HUDEP-2 (cell line): Measurements from ENCODE around the gene ZNF366.
"Not testable (repeated sequence)": the region's sequence is repeated elsewhere in the genome, so short reads cannot be mapped to it uniquely, and the experiment has no call there.

Experiments used
- DNase-seq, 76 experiments: peaks; one replicate each; lab custom pipeline; 2025; ENCODE audit not compliant: unreplicated experiment in 76 of 76; lab: John Stamatoyannopoulos, UW

ZNF366 gene

DNA sequence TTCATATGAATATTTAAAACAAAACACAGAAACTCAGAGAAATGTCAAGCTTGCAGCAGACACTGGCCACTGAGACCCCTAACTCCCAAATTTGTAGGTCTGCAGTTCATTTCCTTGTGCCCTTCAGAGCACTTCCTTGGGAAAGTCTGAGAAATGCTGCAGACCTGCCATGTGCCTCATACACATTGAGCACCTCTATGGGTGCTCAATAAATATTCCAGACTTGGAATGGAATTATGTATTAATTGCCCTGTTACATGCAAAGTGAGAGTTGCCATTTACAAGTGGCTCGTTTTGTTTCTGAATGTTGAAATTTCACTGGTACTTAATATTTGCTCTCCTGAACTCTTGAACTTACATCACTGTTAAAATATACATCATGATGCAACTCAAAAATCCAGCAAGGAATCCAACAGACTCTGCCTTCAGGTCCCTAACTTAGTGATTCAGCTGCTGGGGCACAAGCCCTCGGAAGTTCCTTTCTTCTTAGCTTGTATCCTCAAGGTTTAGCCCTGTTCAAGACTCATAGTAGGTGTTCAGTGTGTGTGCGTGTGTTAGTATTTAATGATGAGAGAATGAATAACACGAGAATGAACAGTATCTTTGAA lies 96.4 kb downstream of the ZNF366 start:
- DNase-seq, result no peak

DNA sequence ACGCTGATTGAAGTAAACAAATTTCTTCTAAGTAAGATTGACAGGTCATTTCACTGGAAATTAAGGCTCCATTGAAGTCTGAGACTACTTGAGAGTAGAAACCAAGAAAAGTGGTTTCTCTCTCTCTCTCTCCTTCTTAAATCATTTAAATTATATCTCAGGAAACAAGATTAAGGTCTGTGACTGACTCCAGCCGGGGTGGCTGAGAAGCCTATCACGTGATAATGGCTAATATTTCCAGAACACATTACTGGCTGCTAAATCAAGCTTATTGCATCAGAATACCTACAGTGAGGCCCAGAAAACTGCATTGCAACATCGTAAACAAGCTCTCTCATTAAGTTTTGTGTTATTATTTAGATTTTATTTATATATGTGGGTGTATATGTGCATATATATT lies 98.6 kb downstream of the ZNF366 start:
- DNase-seq, result no peak

DNA sequence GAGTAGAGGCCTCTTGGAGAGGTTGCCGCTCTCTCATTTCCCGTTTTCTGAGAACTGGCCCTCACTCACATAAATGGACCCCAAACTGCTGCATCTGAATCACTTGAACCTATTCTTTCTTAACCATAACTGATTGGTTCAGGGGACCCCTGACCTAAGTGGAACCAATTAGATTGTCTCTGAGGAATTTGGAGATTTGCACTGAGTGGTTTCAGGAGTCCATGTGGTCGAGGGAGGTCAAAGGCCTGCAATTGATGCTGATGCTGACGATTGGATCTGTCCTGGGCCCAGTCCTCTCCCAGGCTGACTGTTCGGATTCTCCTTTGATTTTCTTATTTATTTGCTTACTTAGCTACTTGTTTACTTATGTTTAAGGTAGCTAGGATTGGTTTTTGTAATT lies 99.1 kb downstream of the ZNF366 start:
- no peak for DNase-seq

DNA sequence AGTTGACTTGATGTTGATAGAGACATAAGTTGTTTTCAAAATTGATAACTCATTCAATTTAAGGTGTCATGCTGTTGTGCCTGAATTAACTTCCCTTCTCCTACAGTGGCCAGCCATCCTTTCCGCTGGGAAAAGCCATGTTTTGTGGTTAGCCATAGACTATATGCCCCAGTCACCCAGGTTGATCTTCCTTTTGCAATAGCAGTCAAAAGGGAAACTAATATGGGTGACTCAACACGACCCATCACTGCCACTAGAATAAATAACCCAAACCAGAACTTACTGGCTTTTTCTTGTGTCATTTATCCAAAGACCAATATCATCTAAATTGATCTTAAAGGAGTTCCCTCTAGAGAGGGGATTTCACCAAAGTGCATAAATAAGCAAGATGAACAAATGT lies 99.7 kb downstream of the ZNF366 start:
- no peak for DNase-seq

DNA sequence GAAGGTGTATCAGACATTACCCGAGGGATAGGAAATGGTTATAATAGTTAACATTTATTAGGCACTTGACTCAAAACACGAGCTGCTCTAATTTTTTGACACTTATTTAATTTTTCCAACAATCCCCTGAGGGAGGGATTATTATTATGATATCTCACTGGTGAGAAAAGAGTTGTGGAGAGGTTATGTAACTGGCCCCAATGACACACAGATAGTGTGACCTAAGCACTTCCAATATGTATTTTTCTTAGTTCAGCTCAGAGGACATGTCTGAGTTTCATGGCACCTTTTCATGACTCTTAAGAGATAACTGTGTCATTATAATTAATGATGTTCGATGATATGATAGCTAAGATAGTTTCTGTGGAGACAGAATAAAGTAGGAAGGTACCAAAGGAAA lies 100.1 kb downstream of the ZNF366 start:
- no peak for DNase-seq

DNA sequence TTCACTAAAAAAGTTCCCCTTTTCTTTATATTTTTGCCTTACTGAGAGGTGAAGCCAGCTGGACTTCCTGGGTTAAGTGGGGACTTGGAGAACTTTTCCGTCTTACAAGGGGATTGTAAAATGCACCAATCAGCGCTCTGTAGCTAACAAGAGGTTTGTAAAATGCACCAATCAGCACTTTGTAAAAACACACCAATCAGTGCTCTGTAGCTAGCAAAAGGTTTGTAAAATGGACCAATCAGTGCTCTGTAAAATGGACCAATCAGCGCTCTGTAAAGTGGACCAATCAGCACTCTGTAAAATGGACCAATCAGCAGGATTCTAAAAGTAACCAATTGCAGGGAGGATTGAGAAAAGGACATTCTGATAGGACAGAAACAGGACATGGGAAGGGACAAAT lies 102.4 kb downstream of the ZNF366 start:
- DNase-seq, result not testable (repeated sequence)

DNA sequence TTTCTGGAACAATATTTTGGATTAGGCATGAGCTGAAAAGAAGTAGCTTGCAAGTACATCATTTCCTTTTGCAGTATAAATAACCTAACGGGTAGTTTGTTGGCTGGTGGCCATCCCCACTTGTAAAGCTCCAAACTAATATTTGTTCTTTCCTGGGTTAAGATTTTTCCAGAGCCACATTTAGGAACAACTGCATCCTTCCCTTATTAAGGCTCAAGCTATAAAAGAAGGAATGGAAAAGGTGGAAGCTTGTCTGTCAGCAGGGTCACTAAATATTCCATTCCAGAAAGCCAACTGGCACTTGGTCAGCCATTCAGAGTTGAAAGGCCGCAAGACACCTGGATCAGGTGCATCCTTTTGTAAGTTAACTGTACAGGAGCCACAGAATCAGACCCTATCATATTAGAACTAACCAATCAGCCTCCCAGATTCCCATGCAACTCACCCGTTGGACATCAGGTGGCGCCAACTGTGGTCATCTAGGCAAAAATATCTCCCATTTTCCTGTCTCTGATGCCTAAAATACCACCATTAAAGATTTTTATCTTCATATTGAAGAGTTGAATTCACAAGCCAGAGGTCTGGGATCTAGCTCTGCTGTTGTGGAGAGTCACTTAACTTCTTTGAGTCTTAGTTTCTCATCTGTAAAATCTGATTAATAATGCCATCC lies 104.1 kb downstream of the ZNF366 start:
- peak in 2 of 76 experiments; percentile 0 to 12 for DNase-seq

DNA sequence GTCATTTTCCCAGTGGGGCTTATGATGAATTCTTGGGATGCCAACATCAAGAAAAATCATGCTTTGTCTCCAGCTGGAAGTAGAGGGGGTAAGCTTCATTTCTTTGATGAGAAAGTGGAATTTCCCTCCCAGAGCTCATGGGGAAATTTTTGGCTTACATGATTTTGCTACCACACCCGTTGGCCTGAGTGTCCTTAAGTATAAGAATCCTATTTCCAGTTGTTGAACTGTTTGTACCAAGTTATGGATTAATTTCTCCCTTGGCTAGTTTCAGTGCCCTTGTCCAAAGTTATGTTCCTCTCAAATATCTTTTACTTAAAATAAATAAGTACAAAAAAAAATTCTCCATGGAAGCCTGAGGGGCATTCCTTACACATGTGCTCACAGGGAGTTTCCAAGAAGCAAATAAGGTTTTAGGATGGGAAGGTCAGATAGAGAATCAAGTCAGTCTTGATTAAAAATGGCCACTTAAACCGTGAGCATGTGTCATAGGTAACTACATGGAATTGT lies 104.8 kb downstream of the ZNF366 start:
- no peak for DNase-seq

DNA sequence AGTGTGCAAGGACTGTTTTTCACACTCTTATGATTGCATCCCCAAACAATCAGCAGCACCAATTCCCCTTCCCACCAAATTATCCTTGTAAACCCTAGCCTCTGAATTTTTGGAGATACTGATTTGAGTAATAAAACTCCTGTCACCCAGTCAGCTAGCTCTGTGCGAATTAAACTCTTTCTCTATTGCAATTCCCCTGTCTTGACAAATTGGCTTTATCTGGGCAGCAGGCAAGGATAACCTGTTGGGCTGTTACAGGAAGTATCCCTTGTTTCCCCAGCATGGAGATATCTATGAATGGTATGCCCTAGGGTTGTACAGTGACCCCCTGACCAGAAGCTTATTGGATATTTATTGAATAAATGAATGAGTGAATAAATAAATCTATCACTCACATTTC lies 106.3 kb downstream of the ZNF366 start:
- no peak for DNase-seq

DNA sequence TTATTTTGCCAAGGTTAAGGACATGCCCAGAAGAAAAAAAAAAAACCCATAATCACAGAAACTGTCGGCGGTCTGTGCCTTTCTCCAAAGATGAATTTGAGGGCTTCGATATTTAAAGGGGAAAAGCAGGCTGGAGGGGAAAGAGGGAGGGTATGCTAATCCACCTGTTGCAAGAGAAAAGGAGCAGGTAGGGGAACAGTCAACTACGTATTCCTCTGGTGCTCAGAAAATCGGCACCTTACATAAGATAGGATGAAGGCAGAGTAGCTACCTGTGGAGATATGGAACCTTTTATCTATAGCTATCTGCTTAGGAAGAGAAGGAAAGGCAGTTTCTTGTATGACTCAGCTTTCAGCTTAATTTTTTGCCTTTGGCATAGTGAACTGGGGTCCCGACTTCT lies 109.4 kb downstream of the ZNF366 start:
- DNase-seq, result no peak

DNA sequence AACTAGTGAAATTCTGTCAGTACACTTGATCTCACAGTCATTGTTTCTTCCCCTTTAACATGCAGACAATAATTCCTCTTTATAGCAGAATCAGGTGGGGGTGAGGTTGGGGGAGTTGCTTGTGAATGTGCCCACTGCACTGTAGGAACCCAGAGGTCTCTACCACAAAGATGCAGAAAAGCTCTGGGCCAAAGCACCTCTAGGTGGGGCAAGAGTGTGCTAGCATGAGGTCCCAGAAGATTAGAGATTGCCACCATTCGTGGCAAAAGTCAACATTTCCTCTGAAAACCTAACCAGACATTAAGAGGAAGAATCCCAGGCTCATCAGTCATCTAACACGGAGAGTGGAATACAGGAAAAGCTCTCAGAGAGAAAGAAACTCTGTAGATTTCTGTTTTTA lies 112.5 kb downstream of the ZNF366 start:
- peak in 3 of 76 experiments; percentile 2 to 4 (median 2) for DNase-seq

DNA sequence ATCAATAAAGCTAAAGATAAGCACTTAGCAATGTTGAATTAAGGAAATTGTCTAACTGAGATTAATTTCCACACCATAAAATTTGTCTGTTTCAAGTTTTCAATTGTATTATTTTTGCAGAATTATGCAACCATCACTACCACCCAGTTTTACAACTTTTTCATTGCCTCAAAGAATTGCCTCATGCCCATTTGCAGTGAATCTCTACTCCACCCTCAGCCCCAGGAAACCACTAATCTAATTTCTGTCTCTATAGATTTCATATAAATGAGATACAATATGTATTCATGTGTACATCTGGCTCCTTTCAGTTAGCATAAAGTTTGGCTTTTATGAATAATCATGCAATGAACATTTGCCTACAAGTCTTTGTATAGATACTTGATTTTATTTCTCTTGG lies 114.2 kb downstream of the ZNF366 start:
- no peak for DNase-seq
